NCI-H2029 (cell line): Measurements from ENCODE around the gene TSFM.
A peak's percentile ranks its signal among the peaks of the same experiment; 100 is the strongest.

ENCODE experiments used
- DNase-seq: peaks from one replicate; lab custom pipeline; 2025; lab: John Stamatoyannopoulos, UW

Gene TSFM

GRCh38 chr12:57780284-57780897 lies 2.2 kb upstream of the TSFM start:
- no peak for DNase-seq

- DNase-seq: no peak
Observed at GRCh38 chr12:57781244-57781643, 1.3 kb upstream of the TSFM start.

GRCh38 chr12:57781801-57782200 lies 786 bp upstream of the TSFM start:
- no peak for DNase-seq

- DNase-seq: no peak
Observed at GRCh38 chr12:57782243-57782607, 362 bp upstream of the TSFM start.

- no peak for DNase-seq
Observed at GRCh38 chr12:57783466-57783801, 847 bp downstream of the TSFM start.

- no peak for DNase-seq
Observed at GRCh38 chr12:57783861-57784260, 1.3 kb downstream of the TSFM start.

GRCh38 chr12:57793920-57794319 lies 11.3 kb downstream of the TSFM start:
- DNase-seq: no peak

GRCh38 chr12:57795354-57795753 lies 12.8 kb downstream of the TSFM start:
- DNase-seq: no peak

GRCh38 chr12:57796996-57797395 lies 14.4 kb downstream of the TSFM start:
- DNase-seq: no peak

- DNase-seq: no peak
Observed at GRCh38 chr12:57797933-57798332, 15.3 kb downstream of the TSFM start.

- DNase-seq: no peak
Observed at GRCh38 chr12:57800965-57801364, 18.4 kb downstream of the TSFM start.

GRCh38 chr12:57802607-57803006 lies 20.0 kb downstream of the TSFM start:
- DNase-seq: no peak

- DNase-seq: peak; percentile 27
Observed at GRCh38 chr12:57803319-57803893, 20.8 kb downstream of the TSFM start.

GRCh38 chr12:57806677-57807076 lies 24.1 kb downstream of the TSFM start:
- no peak for DNase-seq

GRCh38 chr12:57807285-57807684 lies 24.7 kb downstream of the TSFM start:
- DNase-seq: no peak

GRCh38 chr12:57808351-57808750 lies 25.8 kb downstream of the TSFM start:
- no peak for DNase-seq

GRCh38 chr12:57809425-57809824 lies 26.8 kb downstream of the TSFM start:
- DNase-seq: no peak

GRCh38 chr12:57810450-57810849 lies 27.9 kb downstream of the TSFM start:
- no peak for DNase-seq

GRCh38 chr12:57811028-57811755 lies 28.6 kb downstream of the TSFM start:
- no peak for DNase-seq

- no peak for DNase-seq
Observed at GRCh38 chr12:57813111-57813970, 30.8 kb downstream of the TSFM start.

- DNase-seq: no peak
Observed at GRCh38 chr12:57813971-57814772, 31.6 kb downstream of the TSFM start.
